ENCODE data around the gene GPATCH4. TPM values are rescaled to one million over a fixed set of nuclear protein-coding genes. Genes with fewer than 3 reads are reported as not detected.

Gene GPATCH4
- total RNA-seq, 1 experiment from 2014 or later: 39.4 TPM

- Histone ChIP-seq H3K79me2 (ENCODE audit: insufficient read depth, low read length) (peaks cover 16% of the 10 kb centered on the region; the same call in 1 of the 2 replicates), H3K4me1 (ENCODE audit: control insufficient read depth in 1 of 2, insufficient read depth in 2 of 2, low read length in 2 of 2) (peaks cover 8 to 33% of the 10 kb centered on the region in 2 experiments; a peak in 3 of 4 replicates), H3K4me2 (ENCODE audit: low read length) (peak overlapping the region; percentile 84), H3K36me3 (ENCODE audit: control insufficient read depth in 1 of 2, insufficient read depth in 2 of 2, low read length in 2 of 2) (peaks cover 11 to 25% of the 10 kb centered on the region in 2 experiments; a peak in 3 of 4 replicates), H3K9ac (ENCODE audit: low read length) (peak overlapping the region; percentile 97), H3K27ac (ENCODE audit: low read depth, low read length) (peak overlapping the region; percentile 89), H3K27me3 (ENCODE audit: insufficient read depth, low read length) (no peaks in the 10 kb centered on the region), H3K9me2 (ENCODE audit: insufficient read depth) (no peaks in the 10 kb centered on the region), H3K4me3 (replicated peaks in 1 of 2; ENCODE audit: low read depth in 1 of 2, low read length in 2 of 2) (peak overlapping the region; percentile 60 to 95), H3K9me3 (ENCODE audit: control insufficient read depth in 1 of 2, insufficient read depth in 1 of 2, low read depth in 1 of 2, low read length in 2 of 2) (no peaks in the 10 kb centered on the region), H2AFZ (ENCODE audit: low read depth, low read length, poor library complexity, severe bottlenecking) (no peak overlapping the region), H4K20me1 (ENCODE audit: insufficient read depth) (no peaks in the 10 kb centered on the region)
- RAD21 ChIA-PET (ENCODE audit: low non-redundant PET in 1 of 2, low total read pairs in 2 of 2, uncharacterized antibody in 2 of 2, unreplicated experiment in 2 of 2): no interaction called here
- BruUV-seq (replicated peaks): no TSS peak
- CTCF ChIA-PET: interaction anchor here (1.0 to 2.3 kb wide), 3 partner anchors 12 to 29 kb away, joined by 3 to 12 read pairs (median 4); partner anchors contain the start of gene HAPLN2
- POLR2A ChIA-PET: interaction anchor here (0.7 to 0.9 kb wide), 2 partner anchors 100 to 115 kb away, joined by 3 to 4 read pairs; no protein-coding TSS in a partner anchor
- no peak for ATAC-seq
- no peak for DNase-seq (ENCODE audit: low read depth, low spot score)
- TF ChIP-seq POLR2A (IDR thresholded peaks at IDR 0.05; ENCODE audit: borderline replicate concordance, extremely low read depth, insufficient read depth, insufficient read length): no peak
- no peak for TF ChIP-seq MAX (IDR thresholded peaks at IDR 0.05)
- no peak for TF ChIP-seq EZH2 (IDR thresholded peaks at IDR 0.05)
- TF ChIP-seq ZNF274 (IDR thresholded peaks at IDR 0.05; ENCODE audit: low read depth, low read length): no peak
- TF ChIP-seq RAD21 (IDR thresholded peaks at IDR 0.05; ENCODE audit: low read depth): no peak
- no peak for TF ChIP-seq REST (IDR thresholded peaks at IDR 0.05; ENCODE audit: low read depth)
- TF ChIP-seq ELF1 (IDR thresholded peaks at IDR 0.05; ENCODE audit: borderline replicate concordance, low read depth): no peak
- no peak for TF ChIP-seq JUND (IDR thresholded peaks at IDR 0.05)
- no peak for TF ChIP-seq SRF (IDR thresholded peaks at IDR 0.05; ENCODE audit: low read depth)
- no peak for TF ChIP-seq ZBTB33 (IDR thresholded peaks at IDR 0.05; ENCODE audit: extremely low read depth, insufficient replicate concordance, low read length)
- no peak for TF ChIP-seq FOSL1 (IDR thresholded peaks at IDR 0.05; ENCODE audit: low read depth)
- TF ChIP-seq CBX3 (IDR thresholded peaks at IDR 0.05; ENCODE audit: low read depth): no peak
- TF ChIP-seq POLR2AphosphoS5 (IDR thresholded peaks at IDR 0.05; ENCODE audit: low read depth, low read length): no peak
- TF ChIP-seq ATF3 (IDR thresholded peaks at IDR 0.05): no peak
- no peak for TF ChIP-seq CEBPB (IDR thresholded peaks at IDR 0.05; ENCODE audit: low read depth)
- no peak for TF ChIP-seq TCF7L2 (IDR thresholded peaks at IDR 0.05; ENCODE audit: borderline replicate concordance, extremely low read depth, insufficient read depth, insufficient read length)
- intact Hi-C loops (cut with micrococcal nuclease): no loop called here
These were observed 10.7 kb downstream of the GPATCH4 start for GRCh38 chr1:156590326-156591180.

All from HCT116 (cell line).